CD14-positive monocyte (primary cell): ENCODE results near the gene KATNBL1. TPM values are rescaled to one million over a fixed set of nuclear protein-coding genes. Genes with fewer than 3 reads are reported as not detected.

Experiments used
- DNase-seq, 3 donors: peaks; one replicate each; pipeline ENCODE4 v3.0.0-alpha.2; 2011 to 2022
- H2AFZ ChIP-seq: 2 replicates; pipeline ENCODE4 v1.6.0; 2012; ENCODE audit warnings: mild to moderate bottlenecking, low read depth, low read length, inconsistent platforms; ENCODE audit not compliant: insufficient read depth, poor library complexity, severe bottlenecking
- H3K27ac ChIP-seq, 2 donors: 1 replicate in 1 of 2; 2 replicates in 1 of 2; pipeline ENCODE4 v1.5.1; 2012 to 2013; ENCODE audit warnings: low read length in 2 of 2, control low read depth in 1 of 2, inconsistent platforms in 1 of 2, low read depth in 1 of 2, mild to moderate bottlenecking in 1 of 2
- H3K27me3 ChIP-seq, 2 donors: one replicate each; pipeline versions ENCODE4 v1.6.0 to v1.6.1; 2011 to 2013; ENCODE audit warnings: low read length in 2 of 2; ENCODE audit not compliant: control insufficient read depth in 2 of 2, insufficient read depth in 2 of 2
- H3K36me3 ChIP-seq, 2 donors: replicated peaks in 1 of 2; 1 replicate in 1 of 2; 2 replicates in 1 of 2; pipeline versions ENCODE4 v1.5.1 to v1.6.1; 2012 to 2013; ENCODE audit warnings: low read length in 2 of 2, control low read depth in 1 of 2, inconsistent platforms in 1 of 2, mild to moderate bottlenecking in 1 of 2; ENCODE audit not compliant: insufficient read depth in 2 of 2, control insufficient read depth in 1 of 2
- H3K4me1 ChIP-seq, 2 donors: 1 replicate in 1 of 2; 2 replicates in 1 of 2; pipeline versions ENCODE4 v1.5.1 to v1.6.1; 2012 to 2013; ENCODE audit warnings: low read length in 2 of 2, control low read depth in 1 of 2, inconsistent platforms in 1 of 2, mild to moderate bottlenecking in 1 of 2, moderate library complexity in 1 of 2; ENCODE audit not compliant: insufficient read depth in 2 of 2, control insufficient read depth in 1 of 2
- H3K4me2 ChIP-seq: replicated peaks from 2 replicates; pipeline ENCODE3; 2012; ENCODE audit warnings: low read length, moderate library complexity, mild to moderate bottlenecking; ENCODE audit not compliant: poor library complexity, severe bottlenecking; ENCODE audit errors: extremely low read depth
- H3K4me3 ChIP-seq, 3 experiments: fragments of 200-600 bp in 1 of 3; sonication (generic) in 1 of 3; replicated peaks in 1 of 3; 1 replicate in 2 of 3; 2 replicates in 1 of 3; pipeline ENCODE4 v1.5.1; 2011 to 2013; ENCODE audit warnings: low read length in 3 of 3, mild to moderate bottlenecking in 3 of 3, control low read depth in 2 of 3, low read depth in 2 of 3, inconsistent platforms in 1 of 3, moderate library complexity in 1 of 3
- H3K79me2 ChIP-seq: 2 replicates; pipeline ENCODE4 v1.6.0; 2012; ENCODE audit warnings: mild to moderate bottlenecking, control low read depth, inconsistent platforms, low read length, moderate library complexity; ENCODE audit not compliant: insufficient read depth
- H3K9ac ChIP-seq: 2 replicates; pipeline ENCODE4 v1.6.0; 2017; ENCODE audit warnings: low read length, mild to moderate bottlenecking; ENCODE audit not compliant: insufficient read depth, poor library complexity, severe bottlenecking
- H3K9me3 ChIP-seq, 2 donors: replicated peaks in 1 of 2; 1 replicate in 1 of 2; 2 replicates in 1 of 2; pipeline versions ENCODE4 v1.5.1 to v1.6.1; 2012 to 2013; ENCODE audit warnings: low read length in 2 of 2, control low read depth in 1 of 2; ENCODE audit not compliant: control insufficient read depth in 1 of 2, insufficient read depth in 1 of 2
- H4K20me1 ChIP-seq: 2 replicates; pipeline ENCODE4 v1.6.0; 2012; ENCODE audit warnings: mild to moderate bottlenecking, low read length, control low read depth, moderate library complexity; ENCODE audit not compliant: insufficient read depth
- H3K27ac Mint-ChIP-seq, 7 donors: one replicate each; pipeline ENCODE4 v1.8.0; 2020; ENCODE audit warnings: mild to moderate bottlenecking in 7 of 7, mixed read lengths in 7 of 7, moderate library complexity in 6 of 7, inconsistent platforms in 2 of 7
- H3K27me3 Mint-ChIP-seq, 3 donors: one replicate each; pipeline ENCODE4 v1.8.0; 2021 to 2022; ENCODE audit warnings: low read depth in 3 of 3, mild to moderate bottlenecking in 3 of 3, mixed read lengths in 3 of 3, moderate library complexity in 3 of 3, inconsistent platforms in 1 of 3
- H3K36me3 Mint-ChIP-seq, 2 donors: one replicate each; pipeline ENCODE4 v1.8.0; 2020; ENCODE audit warnings: mixed read lengths in 2 of 2, inconsistent platforms in 1 of 2, mild to moderate bottlenecking in 1 of 2
- H3K4me1 Mint-ChIP-seq: one replicate; pipeline ENCODE4 v1.8.0; 2020; ENCODE audit warnings: mild to moderate bottlenecking, mixed read lengths
- H3K4me3 Mint-ChIP-seq, 2 donors: one replicate each; pipeline ENCODE4 v1.8.0; 2020; ENCODE audit warnings: mild to moderate bottlenecking in 2 of 2, mixed read lengths in 2 of 2, moderate library complexity in 1 of 2
- H3K9me3 Mint-ChIP-seq, 7 donors: one replicate each; pipeline ENCODE4 v1.8.0; 2020 to 2022; ENCODE audit warnings: mixed read lengths in 7 of 7, mild to moderate bottlenecking in 6 of 7, moderate library complexity in 6 of 7, inconsistent platforms in 2 of 7
- WGBS: methylation state at CpG from one replicate; pipeline ENCODE4 v1.1.5; 2013; ENCODE audit warnings: missing lambda C conversion rate; ENCODE audit not compliant: insufficient coverage; 5-methylcytosine and 5-hydroxymethylcytosine counted together
- intact Hi-C, 2 donors: fragments of 100-400 bp; cut with micrococcal nuclease; formaldehyde crosslinking; loops; one replicate each; pipeline versions ENCODE4 v1.15.0 to v1.15.1; 2023
- polyA plus RNA-seq, 3 donors: library from polyadenylated mRNA; depleted of rRNA in 1 of 3; unstranded in 2 of 3; stranded (reverse) in 1 of 3; fragments of 300-500 nt in 2 of 3; fragments of >200 nt in 1 of 3; fragmentation: Illumina TruSeq in 2 of 3; gene quantifications; 1 replicate in 2 of 3; 2 replicates in 1 of 3; pipeline ENCODE4 v1.2.3, GENCODE V29; 2012 to 2021
- TF ChIP-seq, protein P1 (sequence below): fragments of 200-600 bp; IDR thresholded peaks from one replicate; pipeline ENCODE4 v1.8.0; 2022; ENCODE audit warnings: antibody characterized with exemption, mild to moderate bottlenecking

The KATNBL1 gene
- polyA plus RNA-seq, 3 donors = 16.5 to 38.4 (median 37.7) TPM

GRCh38 chr15:34161329-34161963 lies 48.5 kb downstream of the KATNBL1 start:
- peak overlapping the region in 2 of 7 donors; percentile 69 to 72 for H3K27ac Mint-ChIP-seq
- H3K27ac ChIP-seq = no peak overlapping the region

DNA sequence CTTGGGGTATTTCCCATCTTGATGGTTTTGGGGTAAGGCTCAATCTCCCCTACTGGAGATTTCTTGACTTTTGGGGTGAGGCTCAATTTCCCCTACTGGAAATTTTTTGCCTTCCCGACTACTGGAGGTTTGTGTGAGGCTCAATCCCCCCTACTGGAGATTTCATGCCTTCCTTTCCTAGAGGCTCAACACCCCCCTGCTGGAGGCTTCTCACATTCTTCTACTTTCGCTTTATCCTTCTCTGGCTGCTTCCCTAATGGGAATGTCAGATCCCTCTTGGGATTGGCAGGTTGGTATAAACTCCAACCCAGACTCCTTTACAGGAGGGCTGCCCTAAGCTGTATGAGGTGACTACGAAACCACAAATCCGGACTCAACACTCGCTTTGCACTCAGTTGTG lies 49.2 kb downstream of the KATNBL1 start:
- peaks cover 0 to 2% (median 0%) of the 10 kb centered on the region in 3 donors for H3K27me3 Mint-ChIP-seq
- Histone ChIP-seq H3K9me3 (peaks cover 47 to 68% of the 10 kb centered on the region in 2 donors), H3K36me3 (peaks cover 12 to 81% of the 10 kb centered on the region in 2 donors), H3K4me3 (peak overlapping the region in 1 of 3 experiments; percentile 19), H3K9ac (no peak overlapping the region), H3K27me3 (no peaks in the 10 kb centered on the region), H2AFZ (no peak overlapping the region), H3K4me1 (no peaks in the 10 kb centered on the region), H3K79me2 (peaks cover 18% of the 10 kb centered on the region), H3K4me2 (no peak overlapping the region), H3K27ac (no peak overlapping the region), H4K20me1 (no peaks in the 10 kb centered on the region)
- H3K4me3 Mint-ChIP-seq = no peak overlapping the region
- H3K4me1 Mint-ChIP-seq = no peaks in the 10 kb centered on the region
- intact Hi-C loops = no loop called here
- no peak for DNase-seq
- peaks cover 65 to 88% of the 10 kb centered on the region in 2 donors for H3K36me3 Mint-ChIP-seq
- H3K27ac Mint-ChIP-seq = no peak overlapping the region
- peaks cover 44 to 73% (median 58%) of the 10 kb centered on the region in 7 donors for H3K9me3 Mint-ChIP-seq
- 100% methylated on average over 1 of the region's 5 CpGs for WGBS
- TF ChIP-seq, protein P1, sequence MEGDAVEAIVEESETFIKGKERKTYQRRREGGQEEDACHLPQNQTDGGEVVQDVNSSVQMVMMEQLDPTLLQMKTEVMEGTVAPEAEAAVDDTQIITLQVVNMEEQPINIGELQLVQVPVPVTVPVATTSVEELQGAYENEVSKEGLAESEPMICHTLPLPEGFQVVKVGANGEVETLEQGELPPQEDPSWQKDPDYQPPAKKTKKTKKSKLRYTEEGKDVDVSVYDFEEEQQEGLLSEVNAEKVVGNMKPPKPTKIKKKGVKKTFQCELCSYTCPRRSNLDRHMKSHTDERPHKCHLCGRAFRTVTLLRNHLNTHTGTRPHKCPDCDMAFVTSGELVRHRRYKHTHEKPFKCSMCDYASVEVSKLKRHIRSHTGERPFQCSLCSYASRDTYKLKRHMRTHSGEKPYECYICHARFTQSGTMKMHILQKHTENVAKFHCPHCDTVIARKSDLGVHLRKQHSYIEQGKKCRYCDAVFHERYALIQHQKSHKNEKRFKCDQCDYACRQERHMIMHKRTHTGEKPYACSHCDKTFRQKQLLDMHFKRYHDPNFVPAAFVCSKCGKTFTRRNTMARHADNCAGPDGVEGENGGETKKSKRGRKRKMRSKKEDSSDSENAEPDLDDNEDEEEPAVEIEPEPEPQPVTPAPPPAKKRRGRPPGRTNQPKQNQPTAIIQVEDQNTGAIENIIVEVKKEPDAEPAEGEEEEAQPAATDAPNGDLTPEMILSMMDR = no peak

More at GRCh38 chr15:34161329-34161963, 48.5 kb downstream of the KATNBL1 start:
- Histone ChIP-seq H3K9me3 (peaks cover 47 to 68% of the 10 kb centered on the region in 2 donors), H3K9ac (no peak overlapping the region), H3K27me3 (no peaks in the 10 kb centered on the region), H2AFZ (no peak overlapping the region), H3K4me1 (no peaks in the 10 kb centered on the region), H3K4me3 (peak overlapping the region in 1 of 3 experiments; percentile 19), H3K36me3 (peaks cover 7 to 81% of the 10 kb centered on the region in 2 donors), H4K20me1 (no peaks in the 10 kb centered on the region), H3K79me2 (peaks cover 23% of the 10 kb centered on the region), H3K4me2 (no peak overlapping the region)
- TF ChIP-seq, protein P1 = no peak
- WGBS = 99% methylated on average over 7 of the region's 9 CpGs
- H3K4me1 Mint-ChIP-seq = no peaks in the 10 kb centered on the region
- intact Hi-C loops = no loop called here
- no peak overlapping the region for H3K4me3 Mint-ChIP-seq
- peaks cover 41 to 73% (median 56%) of the 10 kb centered on the region in 7 donors for H3K9me3 Mint-ChIP-seq
- DNase-seq = peak; percentile 5 to 42 (median 12)
- H3K27me3 Mint-ChIP-seq = peaks cover 0 to 2% (median 0%) of the 10 kb centered on the region in 3 donors
- H3K36me3 Mint-ChIP-seq = peaks cover 58 to 88% of the 10 kb centered on the region in 2 donors
